GM19438 (cell line): ENCODE measurements around the gene MYOZ3.
A peak's percentile ranks its signal among the peaks of the same experiment; 100 is the strongest.

ENCODE experiments used
- ATAC-seq: cut with Tn5 transposase; IDR thresholded peaks from one replicate; pipeline ENCODE4 v1.9.1; 2021; ENCODE audit warnings: low read depth; ENCODE audit not compliant: unreplicated experiment

MYOZ3 gene

DNA sequence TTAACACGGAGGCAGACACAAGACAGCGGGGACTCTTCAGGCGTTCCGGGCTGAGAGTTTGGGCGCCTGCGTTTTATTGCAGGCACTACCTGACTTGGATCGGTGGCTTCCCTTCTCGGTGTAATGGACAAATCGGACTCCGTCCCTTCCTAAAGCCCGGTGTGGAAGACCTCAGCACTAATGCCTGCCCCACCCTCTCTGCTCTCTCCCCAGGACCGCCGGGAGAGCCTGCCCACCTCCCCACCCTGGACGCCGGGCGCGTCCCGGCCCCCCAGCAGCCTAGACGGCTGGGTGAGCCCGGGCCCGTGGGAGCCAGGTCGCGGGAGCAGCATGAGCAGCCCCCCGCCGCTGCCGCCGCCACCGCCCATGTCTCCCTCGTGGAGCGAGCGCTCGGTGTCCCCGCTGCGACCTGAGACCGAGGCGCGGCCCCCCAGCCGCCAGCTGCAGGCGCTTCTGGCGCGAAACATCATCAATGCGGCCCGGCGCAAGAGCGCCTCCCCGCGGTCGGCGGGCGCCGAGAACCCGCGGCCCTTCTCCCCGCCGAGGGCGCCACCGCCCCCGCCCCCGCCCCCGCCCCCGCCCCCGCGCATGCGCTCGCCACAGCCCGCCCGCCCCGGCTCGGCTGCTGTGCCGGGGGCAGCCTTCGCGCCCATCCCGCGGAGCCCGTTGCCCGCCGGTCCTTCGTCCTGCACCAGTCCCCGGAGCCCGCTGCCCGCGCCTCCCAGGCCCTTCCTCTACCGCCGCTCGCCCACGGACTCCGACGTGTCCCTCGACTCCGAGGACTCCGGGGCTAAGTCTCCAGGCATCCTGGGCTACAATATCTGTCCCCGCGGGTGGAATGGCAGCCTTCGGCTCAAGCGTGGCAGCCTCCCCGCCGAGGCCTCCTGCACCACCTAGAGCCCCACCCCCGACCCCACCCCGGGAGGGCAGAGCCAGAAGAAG is 4.6 kb upstream of the MYOZ3 start:
- ATAC-seq: peak; percentile 80

DNA sequence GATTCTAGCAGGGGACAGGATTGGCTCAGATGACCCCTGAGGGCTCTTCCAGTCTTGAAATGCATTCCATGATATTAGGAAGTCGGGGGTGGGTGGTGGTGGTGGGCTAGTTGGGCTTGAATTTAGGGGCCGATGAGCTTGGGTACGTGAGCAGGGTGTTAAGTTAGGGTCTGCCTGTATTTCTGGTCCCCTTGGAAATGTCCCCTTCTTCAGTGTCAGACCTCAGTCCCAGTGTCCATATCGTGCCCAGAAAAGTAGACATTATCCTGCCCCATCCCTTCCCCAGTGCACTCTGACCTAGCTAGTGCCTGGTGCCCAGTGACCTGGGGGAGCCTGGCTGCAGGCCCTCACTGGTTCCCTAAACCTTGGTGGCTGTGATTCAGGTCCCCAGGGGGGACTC is 2.9 kb upstream of the MYOZ3 start:
- ATAC-seq: no peak

DNA sequence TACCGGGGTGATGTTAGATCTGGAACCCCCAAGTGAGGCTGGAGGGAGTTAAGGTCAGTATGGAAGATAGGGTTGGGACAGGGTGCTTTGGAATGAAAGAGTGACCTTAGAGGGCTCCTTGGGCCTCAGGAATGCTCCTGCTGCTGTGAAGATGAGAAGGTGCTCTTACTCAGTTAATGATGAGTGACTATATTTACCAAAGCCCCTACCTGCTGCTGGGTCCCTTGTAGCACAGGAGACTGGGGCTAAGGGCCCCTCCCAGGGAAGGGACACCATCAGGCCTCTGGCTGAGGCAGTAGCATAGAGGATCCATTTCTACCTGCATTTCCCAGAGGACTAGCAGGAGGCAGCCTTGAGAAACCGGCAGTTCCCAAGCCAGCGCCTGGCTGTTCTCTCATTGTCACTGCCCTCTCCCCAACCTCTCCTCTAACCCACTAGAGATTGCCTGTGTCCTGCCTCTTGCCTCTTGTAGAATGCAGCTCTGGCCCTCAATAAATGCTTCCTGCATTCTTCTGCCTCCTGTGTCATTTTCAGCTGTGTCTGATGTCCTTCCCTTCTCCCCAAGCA is 2.3 kb upstream of the MYOZ3 start:
- no peak for ATAC-seq

DNA sequence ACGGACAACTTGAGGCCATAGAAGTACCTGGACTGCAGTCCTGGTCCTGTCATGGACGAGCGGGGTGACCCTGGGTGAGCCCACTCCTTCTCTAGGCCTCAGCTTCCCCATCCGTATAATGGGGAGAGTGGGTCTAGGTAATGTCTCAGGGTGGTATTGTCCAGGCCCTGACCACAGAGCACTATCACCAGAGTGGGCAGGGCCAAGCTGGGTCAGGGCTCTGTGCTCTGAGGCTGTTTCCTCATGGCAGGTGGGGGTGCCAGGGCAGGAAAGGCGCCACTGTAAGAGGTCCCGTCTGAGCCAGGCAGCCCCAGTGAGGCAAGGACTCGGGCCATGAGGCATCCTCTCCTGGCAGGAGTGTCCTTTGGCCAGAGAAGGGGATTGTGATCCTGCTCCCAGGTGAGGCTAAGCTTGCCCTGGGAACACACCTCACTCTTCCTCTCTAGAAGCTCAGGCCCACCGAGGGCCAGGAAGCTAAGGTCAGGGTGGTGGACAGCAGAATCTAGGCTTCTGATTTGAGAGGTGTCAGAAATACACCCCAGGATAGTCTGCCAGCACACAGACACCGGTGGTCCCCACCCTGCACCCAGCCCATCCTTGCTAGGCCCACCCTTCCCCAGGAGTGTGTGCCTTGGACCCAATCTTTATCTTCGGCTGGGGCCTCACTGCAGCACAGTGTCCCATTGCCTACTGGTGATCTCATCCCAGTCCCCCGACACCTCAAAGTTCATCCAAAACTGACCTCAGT is 1.5 kb upstream of the MYOZ3 start:
- no peak for ATAC-seq

DNA sequence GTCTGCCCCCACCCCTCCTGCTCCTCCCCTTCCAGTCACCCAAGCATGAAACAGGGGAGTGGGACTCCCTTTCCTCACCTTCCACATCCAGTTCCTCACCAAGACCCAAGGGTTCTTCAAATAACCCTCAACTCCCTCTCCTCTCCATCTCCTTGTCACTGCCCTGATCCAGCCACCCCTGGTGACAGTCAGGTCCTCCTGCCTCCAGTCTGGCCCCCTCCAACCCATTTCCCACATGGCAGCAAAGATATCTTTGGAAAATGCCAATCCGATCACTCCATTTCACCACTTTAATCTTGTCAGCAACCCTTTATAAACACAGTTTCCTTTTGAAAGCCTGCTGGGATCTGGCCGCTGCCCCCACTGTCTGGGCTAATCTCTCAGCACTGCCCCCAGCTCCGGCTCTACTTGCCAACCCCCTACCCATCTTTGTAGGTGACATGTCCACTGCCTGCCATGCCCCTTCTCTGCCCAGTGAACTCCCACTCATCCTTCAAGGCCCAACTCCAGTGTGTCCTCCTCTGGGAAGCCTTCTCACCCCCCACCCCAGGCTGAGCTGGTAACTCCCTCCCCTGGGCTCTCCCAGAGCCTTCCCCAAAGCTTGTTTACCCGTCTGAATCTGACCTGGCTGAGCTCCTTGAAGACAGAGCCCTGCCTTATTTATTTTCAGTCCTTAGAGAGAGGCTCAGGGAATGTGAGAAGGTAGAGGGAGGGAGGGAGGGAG is 781 bp upstream of the MYOZ3 start:
- no peak for ATAC-seq

DNA sequence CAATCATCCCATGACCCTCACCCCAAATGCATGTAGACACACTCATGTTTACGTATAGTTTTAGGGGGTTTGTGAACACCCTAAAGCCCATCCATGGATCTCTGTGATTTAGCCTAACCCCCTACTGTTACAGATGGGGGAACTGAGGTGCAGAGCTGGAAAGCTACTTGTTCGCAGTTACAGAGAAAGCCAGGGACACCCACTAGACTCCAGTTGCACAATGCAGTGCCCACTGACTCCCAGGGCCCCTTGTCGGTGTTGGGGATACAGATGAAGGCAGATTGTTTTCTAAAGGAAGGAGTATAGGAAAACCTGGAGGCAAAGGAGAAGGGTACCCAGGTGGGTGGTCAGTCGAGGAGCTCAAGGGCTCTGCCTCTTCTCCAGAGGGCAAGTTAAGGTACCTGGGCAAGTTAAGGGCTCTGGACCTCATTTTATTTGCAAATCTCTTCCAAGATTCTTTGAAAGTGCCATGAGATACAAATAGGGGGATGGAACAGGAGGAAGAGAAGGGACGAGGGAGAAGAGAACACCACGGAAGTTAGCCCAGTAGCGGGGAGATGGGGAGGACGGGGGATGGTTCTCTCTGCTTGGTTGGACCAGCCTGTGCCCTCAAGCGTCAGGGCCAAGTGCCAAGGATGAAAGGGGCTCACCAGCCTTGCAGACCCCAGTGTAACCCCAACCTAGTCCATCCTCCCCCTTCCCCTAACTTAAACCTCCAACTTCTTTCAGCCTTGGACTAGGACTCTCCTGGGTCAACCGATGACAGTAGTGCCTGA is 958 bp downstream of the MYOZ3 start:
- no peak for ATAC-seq

DNA sequence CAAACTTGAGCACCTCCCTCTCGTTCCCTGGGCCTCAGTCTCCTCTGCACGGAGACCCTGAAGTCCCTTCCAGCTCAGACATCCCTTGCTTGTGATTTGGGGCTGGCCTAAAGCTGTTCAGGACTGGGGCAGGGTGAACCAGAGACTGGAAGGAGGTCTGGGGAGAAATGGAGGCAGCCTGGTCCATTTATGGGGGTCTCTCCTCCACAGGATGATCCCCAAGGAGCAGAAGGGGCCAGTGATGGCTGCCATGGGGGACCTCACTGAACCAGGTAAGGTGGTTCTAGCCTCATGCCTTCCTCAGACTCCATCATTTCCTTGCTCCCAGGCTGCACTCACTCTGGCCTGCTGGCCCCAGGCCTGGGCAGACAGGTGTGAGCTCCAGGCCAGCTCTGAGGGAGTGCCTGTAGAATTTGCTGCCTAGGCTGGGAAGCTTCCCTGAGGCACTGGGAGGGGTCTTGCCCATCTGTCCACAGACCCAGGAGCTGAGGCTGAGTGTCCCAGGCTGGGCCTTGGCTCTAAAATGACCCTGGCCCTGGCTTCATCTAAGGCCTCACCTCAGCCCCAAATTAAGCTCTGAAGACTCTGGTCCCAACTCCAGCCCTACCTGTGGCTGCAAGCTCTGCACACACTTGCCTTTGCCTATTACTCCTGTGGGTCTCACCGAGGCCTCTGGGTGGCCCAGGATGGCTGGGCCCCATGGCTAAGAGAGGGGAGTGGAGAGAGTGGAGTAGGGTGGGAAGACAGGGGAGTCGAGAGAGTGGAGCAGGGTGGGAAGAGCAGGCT is 1.9 kb downstream of the MYOZ3 start:
- ATAC-seq: no peak

DNA sequence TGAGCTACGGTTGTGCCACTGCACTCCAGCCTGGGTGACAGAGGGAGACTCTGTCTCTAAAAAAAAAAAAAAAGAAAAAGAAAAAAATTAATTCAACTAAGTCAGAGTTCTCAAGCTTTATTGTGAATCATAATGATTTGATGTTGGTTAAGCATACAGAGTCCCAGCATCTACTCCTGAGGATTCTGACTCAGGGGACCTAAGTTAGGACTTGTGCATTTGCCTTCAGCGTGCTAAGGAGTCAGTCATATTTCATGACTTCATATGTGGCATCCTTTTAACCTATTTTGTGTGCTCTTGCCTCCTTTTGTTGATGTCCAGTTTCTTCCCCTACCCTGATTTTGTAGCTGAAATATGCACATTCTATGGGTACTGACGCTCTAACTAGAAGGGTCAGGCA is 2.9 kb downstream of the MYOZ3 start:
- ATAC-seq: no peak

DNA sequence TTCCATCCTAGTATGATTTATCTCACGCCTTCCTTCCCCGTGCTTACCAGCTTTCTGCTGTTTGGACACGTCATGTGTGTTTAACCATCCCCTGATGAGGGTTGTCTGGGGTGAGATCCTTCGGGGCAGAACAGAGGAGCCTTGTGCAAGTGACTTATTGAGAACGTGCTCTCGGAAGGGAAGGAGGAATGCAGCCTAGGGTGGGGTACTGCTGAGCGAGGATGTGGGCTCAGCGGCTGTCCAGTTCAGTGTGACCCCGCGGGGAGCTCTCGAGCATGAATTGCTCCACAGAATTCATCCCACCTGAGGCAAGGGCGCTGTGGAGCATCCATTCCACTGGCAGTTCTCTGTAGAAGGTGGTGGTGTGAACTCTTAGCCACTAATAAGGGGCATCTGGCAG is 4.0 kb downstream of the MYOZ3 start:
- no peak for ATAC-seq

DNA sequence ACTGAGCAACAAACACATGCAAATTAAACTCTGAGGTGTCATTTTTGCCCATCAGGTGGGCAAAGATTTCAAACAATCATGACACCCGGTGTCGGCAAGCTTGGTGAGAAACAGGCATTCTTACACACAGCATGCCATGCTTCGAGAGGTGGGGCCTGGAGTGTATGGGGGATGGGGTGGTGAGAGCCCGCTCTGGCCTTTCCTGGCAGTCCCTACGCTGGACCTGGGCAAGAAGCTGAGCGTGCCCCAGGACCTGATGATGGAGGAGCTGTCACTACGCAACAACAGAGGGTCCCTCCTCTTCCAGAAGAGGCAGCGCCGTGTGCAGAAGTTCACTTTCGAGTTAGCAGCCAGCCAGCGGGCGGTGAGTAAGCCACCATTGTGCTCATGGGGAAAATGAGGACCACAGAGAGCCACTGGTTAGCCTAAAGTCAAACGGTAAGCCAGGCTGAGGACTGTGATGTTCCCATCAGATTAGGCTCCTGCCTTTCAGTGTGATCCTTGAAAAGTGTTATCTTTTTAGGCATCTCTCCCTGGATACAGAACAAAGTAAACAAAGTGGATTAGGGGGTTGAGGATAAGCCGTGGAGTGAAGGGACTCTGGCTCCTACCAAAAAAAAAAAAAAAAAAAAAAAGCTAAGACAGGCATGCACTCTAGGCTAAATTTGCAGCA is 9.4 kb downstream of the MYOZ3 start:
- no peak for ATAC-seq

DNA sequence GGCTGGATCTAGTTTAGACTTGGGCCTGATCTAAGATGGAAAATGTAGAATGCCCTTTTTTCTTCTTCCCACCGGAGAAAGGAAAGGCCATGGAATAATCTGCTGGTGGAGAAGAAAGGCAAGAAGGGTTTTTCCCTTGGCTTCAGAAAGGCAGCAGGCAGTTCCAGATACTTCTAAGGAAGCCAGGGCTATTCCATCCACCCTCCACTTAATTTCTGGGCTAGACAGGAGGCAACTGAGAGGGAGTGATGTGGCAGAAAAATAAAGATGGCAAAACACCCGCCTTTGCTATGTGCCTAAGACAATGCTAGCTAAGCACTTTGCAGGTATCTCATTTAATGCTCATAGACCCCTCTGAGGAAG is 9.9 kb downstream of the MYOZ3 start:
- ATAC-seq: no peak

DNA sequence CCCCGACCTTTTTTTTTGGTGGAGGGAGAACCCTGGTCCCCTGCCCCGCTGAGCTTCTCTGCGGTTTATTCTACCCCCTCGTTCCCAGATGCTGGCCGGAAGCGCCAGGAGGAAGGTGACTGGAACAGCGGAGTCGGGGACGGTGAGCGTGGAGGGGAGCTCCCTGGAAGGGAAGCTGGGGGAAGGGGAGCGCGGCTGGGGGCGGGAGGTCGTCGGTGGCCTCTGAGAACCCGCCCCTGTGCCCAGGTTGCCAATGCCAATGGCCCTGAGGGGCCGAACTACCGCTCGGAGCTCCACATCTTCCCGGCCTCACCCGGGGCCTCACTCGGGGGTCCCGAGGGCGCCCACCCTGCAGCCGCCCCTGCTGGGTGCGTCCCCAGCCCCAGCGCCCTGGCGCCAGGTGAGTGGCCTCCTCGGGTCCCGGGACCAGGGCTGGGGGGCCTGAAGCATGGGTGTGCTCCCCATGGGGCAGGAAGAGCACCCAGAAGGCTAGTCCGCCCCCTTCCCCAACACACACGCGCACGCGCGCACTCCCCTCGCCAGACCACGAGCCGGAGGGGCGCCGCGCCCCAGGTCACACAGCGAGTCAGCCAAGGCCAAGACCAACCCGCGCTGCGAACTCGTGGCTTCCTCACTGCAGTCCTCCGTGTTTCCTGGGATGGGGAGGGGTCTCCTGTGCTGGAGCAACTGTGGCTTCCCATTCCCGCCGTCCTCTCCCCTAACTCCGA is 10.6 kb downstream of the MYOZ3 start:
- no peak for ATAC-seq

DNA sequence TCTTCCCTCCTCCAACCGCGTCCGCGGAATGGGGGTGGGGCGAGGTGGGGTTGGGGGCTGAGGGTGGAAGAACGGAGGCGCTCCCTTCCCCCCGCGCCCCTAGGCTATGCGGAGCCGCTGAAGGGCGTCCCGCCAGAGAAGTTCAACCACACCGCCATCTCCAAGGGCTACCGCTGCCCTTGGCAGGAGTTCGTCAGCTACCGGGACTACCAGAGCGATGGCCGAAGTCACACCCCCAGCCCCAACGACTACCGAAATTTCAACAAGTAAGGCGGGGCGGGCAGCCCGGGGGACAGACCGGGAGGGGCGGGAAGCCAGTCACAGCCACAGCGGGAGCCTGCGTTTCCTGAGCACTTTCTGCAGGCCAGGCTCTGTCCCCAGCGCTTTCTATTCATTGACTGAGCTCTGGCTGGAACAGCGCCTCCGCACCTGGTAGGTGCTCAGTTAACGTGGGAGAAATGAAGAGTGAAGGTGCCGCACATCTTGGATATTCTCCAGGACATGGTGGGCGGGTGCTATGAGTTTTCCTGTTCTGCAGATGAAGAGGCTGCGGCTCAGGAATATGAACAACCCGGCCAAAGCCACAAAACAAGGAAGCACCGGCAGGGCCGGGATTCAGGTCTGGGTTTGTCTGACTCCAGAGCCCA is 11.3 kb downstream of the MYOZ3 start:
- no peak for ATAC-seq

DNA sequence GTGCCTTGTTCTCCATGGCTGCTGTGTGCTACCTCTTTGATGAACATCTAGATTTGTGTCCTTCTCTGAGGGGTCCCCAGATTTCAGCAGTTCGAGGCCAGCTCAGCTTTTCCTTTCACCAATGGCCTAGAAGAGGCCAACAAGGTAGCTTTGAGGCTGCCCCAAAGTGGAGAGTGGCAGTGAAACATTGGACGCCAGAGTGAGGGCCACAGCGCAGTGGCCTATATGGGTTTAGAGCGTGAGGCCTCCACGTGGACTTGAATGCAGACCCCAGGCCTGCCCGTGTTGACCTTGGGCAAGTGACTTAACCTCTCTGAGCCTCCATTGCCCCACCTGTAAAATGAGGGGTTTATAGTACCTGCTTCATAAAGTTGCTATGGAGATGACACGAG is 11.8 kb downstream of the MYOZ3 start:
- no peak for ATAC-seq

DNA sequence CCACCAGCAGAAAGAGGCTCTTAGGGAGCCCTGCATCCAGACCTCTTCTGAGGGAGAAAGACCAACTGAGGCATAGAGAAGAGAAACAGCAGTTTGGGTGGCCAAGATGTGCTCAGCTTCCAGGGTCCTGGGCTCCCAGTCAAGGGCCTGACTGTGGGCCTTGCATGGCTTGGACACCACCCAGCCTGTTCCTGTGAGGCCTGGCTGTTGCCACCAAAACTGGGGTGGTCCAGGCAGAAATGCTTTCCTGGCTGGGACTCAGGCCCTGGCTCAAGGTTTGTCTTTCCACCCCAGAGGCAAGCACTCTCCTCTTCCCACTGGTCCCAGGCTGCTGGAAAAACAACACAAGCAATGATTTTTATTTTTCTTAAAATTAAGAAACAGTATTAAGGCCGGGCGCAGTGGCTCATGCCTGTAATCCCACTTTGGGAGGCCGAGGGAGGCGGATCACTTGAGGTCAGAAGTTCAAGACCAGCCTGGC is 13.3 kb downstream of the MYOZ3 start:
- no peak for ATAC-seq

DNA sequence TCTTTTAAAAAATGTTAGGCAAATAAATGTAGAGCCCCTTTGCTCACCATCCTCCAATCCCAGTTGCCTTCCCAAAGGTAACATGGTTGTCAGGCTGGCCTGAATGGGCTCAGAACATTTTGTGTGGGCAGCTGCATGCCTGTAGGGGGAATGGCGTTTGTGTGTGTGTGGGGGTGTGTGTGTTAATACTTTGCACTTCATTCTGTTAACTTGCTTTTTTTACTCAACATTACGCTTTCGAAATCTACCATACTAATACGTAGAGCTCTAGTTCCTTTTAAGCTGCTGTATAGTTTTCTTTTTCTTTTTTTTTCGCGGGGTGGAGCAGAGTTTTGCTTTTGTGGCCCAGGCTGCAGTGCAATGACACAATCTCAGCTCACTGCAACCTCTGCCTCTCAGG is 14.0 kb downstream of the MYOZ3 start:
- no peak for ATAC-seq

DNA sequence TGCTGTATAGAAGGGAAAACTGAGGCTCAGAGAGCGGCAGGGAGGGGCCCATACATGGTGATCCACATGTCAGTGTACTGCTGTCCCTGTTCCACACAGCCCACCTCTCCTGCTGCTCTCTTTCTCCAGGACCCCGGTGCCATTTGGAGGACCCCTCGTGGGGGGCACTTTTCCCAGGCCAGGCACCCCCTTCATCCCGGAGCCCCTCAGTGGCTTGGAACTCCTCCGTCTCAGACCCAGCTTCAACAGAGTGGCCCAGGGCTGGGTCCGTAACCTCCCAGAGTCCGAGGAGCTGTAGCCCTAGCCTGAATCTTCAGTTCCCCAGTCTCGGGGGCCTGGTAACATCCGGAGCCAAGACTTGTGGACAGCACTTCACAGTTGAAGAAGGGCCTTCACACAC is 15.5 kb downstream of the MYOZ3 start:
- ATAC-seq: no peak

DNA sequence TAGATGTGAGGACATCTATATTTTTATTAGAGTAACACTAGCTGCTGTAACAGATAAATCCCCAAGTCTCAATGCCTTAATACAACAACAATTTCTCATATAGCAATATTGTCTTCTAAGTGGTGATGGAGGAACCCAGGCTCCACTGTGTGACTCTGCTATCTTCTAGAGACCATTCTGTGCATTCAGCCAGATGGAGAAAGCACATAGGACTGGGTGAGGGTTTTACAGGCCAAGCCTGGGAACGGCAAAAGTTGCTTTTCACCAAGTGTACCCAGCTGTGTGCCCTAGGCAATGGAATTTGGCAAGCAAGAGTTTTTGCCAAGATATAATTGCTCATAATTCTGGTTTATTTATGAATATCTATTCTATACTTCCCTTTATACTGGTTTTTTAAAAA is 28.1 kb downstream of the MYOZ3 start:
- no peak for ATAC-seq
